ENCODE data around the gene ITGA4. TPM values are rescaled to one million over a fixed set of nuclear protein-coding genes. Genes with fewer than 3 reads are reported as not detected.

ITGA4 gene
- total and polyA plus RNA-seq, 2 donors (not counting 3 experiments of a cell fraction or from before 2014, with no cell fraction given) = 1.5 to 2.8 TPM

- Histone ChIP-seq H3K4me1 (ENCODE audit: control insufficient read depth, extremely low read depth, insufficient read depth, low read length) (peaks cover 3% of the 10 kb centered on the region), H3K27me3 (ENCODE audit: control insufficient read depth in 2 of 2, insufficient read depth in 2 of 2, low read length in 2 of 2) (peaks cover 14 to 38% of the 10 kb centered on the region in 2 experiments), H4K20me1 (replicated peaks; ENCODE audit: control insufficient read depth, extremely low read depth, insufficient read depth, low read length) (no peaks in the 10 kb centered on the region), H3K9ac (replicated peaks; ENCODE audit: extremely low read depth, insufficient read depth, low read length) (no peak overlapping the region), H3K4me2 (ENCODE audit: insufficient read depth, low read length) (no peak overlapping the region), H3K9me3 (replicated peaks; ENCODE audit: control insufficient read depth, insufficient read depth, low read length) (no peaks in the 10 kb centered on the region), H3K4me3 (replicated peaks in 1 of 3; ENCODE audit: insufficient read depth in 1 of 3, low read depth in 1 of 3, low read length in 3 of 3) (no peak overlapping the region), H2AFZ (ENCODE audit: low read depth, low read length) (no peak overlapping the region), H3K79me2 (ENCODE audit: control insufficient read depth, insufficient read depth, low read length) (no peaks in the 10 kb centered on the region), H3K27ac (ENCODE audit: insufficient read depth, low read depth, low read length) (no peak overlapping the region), H3K36me3 (ENCODE audit: control insufficient read depth in 2 of 2, extremely low read depth in 1 of 2, insufficient read depth in 2 of 2, low read length in 2 of 2) (no peaks in the 10 kb centered on the region), H3K9me1 (replicated peaks; ENCODE audit: control insufficient read depth, extremely low read depth, insufficient read depth, low read length) (no peaks in the 10 kb centered on the region)
- DNase-seq (ENCODE audit: low read depth, low spot score) = no peak
- BruUV-seq (replicated peaks) = no TSS peak
- FAIRE-seq = no peak
- no peak for TF ChIP-seq POLR2A (IDR thresholded peaks at IDR 0.05; ENCODE audit: low read depth, low read length)
- TF ChIP-seq POLR2AphosphoS5 (IDR thresholded peaks at IDR 0.05; ENCODE audit: insufficient read depth, low read depth, low read length) = no peak
- no peak for TF ChIP-seq GATA2 (IDR thresholded peaks at IDR 0.05; ENCODE audit: insufficient read depth, insufficient read length, low read depth, low read length)
- TF ChIP-seq FOS (IDR thresholded peaks at IDR 0.05; ENCODE audit: borderline replicate concordance, insufficient read depth, low read length) = no peak
- TF ChIP-seq EZH2 (IDR thresholded peaks at IDR 0.05; ENCODE audit: borderline replicate concordance, low read depth, low read length, severe bottlenecking) = no peak
- no peak for TF ChIP-seq JUN (IDR thresholded peaks at IDR 0.05; ENCODE audit: borderline replicate concordance, insufficient read depth, insufficient read length, low read depth)
- no peak for TF ChIP-seq MAX (IDR thresholded peaks at IDR 0.05; ENCODE audit: insufficient read depth, insufficient read length)
- no peak for TF ChIP-seq CTCF (IDR thresholded peaks at IDR 0.05; ENCODE audit: extremely low read depth in 1 of 2, insufficient read depth in 1 of 2, low read depth in 1 of 2, low read length in 2 of 2)
- TF ChIP-seq MYC (IDR thresholded peaks at IDR 0.05; ENCODE audit: low read depth, low read length) = no peak
- CTCF ChIA-PET = interaction anchor here (0.7 to 1.4 kb wide), 5 partner anchors 23 to 1338 kb away, joined by 3 to 4 read pairs (median 3); no protein-coding TSS in a partner anchor
- intact Hi-C loops (cut with micrococcal nuclease) (no loop called here), dilution Hi-C loops (cut with MboI; ENCODE audit: extremely low pct_ligation_motif_present, low sequenced_read_pairs) (no loop called here)
- POLR2A ChIA-PET = no interaction called here
Observed at GRCh38 chr2:181462033-181462432, 4.8 kb downstream of the ITGA4 start.

Data from endothelial cell of umbilical vein (primary cell).